Middle frontal gyrus (tissue), 1 donor: ENCODE measurements around the gene KPNA5.
A peak's percentile ranks its signal among the peaks of the same experiment; 100 is the strongest.
"Not testable (repeated sequence)": the region's sequence is repeated elsewhere in the genome, so short reads cannot be mapped to it uniquely, and the experiment has no call there.

Experiments
- DNase-seq: peaks from one replicate; pipeline ENCODE4 v3.0.0-alpha.2; 2015; ENCODE audit warnings: low spot score; ENCODE audit errors: extremely low spot score

The KPNA5 gene

DNA sequence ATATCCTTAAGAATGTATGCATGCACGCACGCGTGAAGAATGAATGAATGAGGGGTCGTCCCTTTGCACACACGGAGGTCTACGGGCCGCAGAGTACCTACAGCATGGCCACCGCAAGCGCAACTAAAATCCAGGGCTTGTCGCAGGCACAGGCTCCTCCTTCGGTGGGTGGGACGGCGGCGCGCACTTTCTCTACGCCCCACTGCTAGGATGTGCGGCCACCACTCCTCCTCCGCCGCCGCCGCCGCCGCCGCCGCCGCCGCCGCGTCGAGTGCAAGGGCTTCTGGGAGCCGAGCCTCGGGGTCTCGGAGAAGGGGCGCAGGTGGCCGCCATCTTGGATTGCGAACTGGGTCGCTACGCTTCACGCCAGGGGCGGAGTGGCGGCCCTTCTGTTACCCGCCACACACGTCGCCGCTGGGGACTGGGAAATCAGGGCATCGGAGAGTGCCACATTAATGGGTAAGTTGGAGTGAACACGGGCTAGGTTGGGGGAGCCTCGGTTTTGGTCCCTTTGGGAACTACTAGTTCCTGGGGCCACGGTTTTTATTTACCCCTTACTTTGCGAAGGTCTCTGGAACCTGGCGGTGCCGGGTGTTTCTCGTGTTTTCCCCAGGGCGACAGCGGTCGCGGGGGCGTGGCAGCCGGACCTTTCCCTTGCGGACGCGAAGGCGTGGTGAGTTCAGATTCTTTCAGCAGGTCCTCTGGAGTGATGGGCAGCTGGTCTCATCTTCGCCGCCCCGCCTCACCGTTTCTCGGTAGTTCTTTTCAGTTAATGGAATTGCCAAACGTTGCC, at the start of gene KPNA5:
TSS of gene KPNA5 (plus strand) at position 332 of the 793 bp plus-strand sequence. CDS start at position 456, 124 bp downstream.
- DNase-seq, result peak; percentile 88

DNA sequence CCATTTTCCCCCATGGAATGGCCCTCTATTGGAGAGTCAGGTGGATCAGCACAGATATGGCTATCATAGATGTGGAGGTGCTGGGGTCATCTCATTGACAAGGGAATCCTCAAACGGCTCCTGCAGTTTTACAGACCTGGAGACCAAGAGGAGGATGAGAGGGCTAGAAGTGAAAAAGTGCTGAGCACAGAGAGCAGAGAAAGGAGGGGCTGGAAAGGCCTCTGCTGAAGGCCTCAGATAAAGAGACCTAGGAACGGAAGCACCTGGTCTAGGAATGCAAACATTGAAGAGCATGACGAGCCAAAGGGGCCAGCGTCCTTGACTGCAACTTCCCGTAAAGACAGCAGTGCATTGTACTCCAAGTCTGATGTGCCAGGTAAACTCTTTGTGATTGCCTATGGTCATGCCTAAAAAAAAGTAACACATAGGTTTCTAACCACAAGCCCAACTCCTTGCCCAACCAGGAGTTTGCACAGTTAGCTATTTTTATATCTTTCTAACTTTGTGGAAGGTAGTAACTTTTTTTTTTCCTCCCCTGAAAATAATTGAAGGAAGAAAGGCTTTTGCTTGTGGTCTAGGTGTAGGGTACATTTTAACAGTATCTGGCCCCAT, 49.5 kb upstream of the KPNA5 start:
- no peak for DNase-seq

DNA sequence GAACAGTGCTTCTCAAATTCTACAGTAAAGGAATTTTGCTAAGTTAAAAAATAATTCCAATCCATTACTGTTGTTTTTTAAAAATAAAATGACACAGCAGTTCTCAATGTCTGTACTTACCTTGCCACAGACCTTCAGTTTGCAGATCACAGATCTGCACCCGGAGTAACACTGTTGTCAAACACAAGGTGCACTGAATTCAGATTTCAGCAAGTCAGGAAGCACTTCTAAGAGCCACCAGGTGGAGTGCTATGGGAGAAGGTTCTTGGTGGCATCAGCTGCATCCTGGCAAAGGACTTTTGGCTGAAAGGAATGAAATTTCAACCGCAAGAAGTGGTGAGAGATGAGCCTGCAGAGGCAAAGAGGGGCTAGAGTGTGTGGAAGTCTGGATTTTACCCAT, 47.3 kb upstream of the KPNA5 start:
- DNase-seq, result no peak

DNA sequence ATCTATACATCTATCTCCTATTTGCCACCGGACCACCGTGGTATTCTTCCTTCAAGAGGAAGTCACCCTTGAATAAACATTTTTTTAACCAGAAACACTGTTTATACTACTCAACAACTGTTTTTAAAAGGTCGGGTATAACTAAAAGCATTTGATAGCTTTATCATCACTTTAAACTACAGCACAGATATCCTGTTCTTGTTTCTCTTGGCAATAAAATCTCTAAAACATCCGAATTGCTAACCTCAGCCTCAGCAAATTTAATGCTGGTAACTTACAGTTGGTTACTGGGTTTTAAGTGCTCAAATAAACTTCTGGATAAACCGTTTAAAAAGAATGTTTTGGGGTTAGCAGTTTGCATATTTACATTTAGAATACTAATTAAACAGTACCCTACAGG, 32.9 kb upstream of the KPNA5 start:
- DNase-seq, result no peak

DNA sequence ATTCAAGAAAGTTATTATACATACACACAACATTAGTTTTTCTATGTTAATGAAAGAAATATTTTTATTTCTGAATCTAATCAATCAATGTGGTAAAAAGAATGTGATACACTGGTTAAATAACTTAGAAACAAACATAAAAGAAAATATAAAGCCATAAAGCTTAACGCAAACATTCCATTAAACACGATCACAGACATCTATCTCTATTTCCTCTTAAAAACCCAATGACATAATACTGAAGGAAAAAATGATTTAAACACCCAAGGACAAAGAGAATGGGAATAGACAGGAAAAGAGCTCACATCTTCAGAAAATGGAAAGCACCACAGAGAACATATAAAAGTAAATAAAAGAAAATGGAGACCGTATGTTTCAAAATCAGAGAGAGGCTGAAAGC, 31.9 kb upstream of the KPNA5 start:
- DNase-seq, result no peak

DNA sequence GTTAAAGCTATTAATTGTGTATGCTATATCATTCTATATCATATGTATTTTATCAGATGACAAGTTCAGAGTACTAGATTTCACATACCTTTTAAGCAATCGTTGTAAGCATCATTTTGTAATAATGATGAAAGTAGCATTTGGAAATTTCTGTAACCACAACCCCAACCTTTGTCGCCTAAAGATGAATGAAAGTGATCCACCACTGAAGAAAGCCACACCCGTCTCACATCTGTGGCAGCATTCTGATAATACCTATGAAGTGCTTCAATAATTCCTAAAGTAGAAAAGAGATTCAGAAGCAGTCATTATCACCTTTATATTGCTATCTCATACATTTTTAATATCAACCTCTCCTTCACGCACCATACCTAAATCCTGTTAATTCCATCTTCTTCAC, 29.1 kb upstream of the KPNA5 start:
- DNase-seq, result no peak

DNA sequence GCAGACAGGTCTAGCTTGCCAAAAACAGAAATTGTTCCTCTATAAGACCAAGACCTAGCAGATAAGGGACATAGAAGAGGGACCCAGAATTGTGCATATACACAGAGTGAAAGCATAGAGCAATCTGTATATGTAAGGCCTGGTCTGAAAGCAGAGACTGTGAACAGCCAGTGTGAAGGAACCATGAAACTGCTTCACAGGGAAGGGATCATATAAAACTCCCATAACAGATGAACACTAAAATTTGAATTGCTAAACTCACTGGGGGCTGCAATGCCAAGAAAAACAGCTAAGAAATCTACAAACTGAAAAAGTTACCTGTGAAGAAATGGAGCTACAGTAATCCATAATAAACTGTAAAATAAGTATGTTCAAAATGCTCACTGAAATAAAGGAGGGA, 19.4 kb upstream of the KPNA5 start:
- DNase-seq, result no peak

DNA sequence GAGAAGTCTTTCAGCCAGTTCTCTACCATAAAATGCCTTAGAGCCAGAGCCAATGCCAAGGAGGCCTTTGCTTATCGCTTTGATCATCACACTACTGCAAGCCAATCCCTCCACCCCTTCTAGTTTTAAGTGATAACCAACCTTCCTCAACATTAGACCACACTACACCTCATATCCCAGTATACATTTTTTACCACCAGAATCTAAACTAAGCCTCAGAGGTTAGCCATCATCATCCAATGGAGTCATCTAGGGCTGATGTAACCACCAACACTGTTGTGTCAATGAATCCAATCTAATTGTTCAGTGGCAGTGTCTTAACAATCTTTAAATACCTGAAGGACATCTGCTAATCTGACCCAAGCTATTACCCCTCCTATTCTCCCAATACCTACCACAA, 18.8 kb upstream of the KPNA5 start:
- no peak for DNase-seq

DNA sequence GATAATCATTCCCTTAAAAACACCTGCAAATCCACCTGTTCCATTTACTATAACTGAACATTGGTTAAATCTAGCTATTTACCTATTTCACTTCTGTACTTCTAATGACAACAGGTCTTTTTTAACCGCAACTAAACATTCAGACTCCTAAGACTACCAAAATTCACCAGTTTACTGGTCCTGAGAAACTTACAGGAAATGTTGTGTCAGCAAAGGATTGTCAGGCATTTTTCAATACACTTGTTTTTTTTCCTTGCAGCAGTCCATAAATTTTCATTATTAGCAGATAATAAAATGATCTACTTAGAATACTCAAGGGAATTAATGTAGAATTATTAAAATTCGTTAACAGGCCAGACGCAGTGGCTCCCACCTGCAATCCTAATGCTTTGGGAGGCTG, 17.7 kb upstream of the KPNA5 start:
- DNase-seq, result no peak

DNA sequence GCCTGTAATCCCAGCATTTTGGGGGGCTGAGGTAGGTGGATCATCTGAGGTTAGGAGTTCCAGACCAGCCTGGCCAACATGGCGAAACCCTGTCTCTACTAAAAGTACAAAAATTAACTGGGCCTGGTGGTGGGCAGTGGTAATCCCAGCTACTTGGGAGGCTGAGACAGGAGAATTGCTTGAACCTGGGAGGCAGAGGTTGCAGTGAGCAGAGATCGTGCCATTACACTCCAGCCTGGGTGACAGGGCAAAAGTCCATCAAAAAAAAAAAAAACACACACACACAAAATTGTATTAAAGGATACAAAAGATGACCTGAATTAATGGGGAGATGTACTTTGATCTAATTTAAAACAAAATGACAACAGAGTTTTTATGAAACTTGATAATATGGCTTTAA, 16.8 kb upstream of the KPNA5 start:
- not testable (repeated sequence) for DNase-seq

DNA sequence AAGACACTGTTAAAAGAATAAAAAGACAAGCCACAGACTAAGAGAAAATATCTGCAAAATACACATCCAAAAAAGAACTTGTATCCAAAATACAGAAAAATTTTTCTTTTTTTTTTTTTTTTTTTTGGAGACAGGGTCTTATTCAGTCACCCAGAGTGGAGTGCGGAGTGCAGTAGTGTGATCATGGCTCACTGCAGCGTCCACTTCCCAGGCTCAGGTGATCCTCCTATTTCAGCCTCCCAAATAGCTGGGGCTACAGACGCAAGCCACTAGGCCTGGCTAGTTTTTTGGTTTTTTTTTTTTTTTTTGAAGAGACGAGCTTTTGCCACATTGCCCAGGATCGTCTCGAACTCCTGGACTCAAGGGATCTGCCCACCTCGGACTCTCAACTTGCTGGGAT, 15.5 kb upstream of the KPNA5 start:
- no peak for DNase-seq

DNA sequence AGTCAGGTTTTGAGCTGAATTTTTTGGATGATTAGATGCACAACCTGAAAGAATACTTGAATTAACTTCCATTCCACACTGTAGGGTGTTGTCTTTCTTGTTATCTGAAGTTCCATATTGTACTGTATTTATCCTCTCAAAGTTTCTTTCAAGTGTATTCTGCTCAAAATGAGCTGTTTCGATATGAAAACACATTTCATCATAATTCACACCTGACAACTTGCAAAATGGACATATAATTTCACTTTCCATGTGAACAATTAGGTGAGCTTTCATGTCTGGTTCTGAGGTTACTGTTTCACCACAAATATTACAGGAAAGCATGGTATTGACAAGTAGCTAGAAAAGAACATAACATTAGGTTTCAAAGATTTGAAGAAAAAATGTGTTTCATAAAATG, 14.1 kb upstream of the KPNA5 start:
- DNase-seq, result no peak

DNA sequence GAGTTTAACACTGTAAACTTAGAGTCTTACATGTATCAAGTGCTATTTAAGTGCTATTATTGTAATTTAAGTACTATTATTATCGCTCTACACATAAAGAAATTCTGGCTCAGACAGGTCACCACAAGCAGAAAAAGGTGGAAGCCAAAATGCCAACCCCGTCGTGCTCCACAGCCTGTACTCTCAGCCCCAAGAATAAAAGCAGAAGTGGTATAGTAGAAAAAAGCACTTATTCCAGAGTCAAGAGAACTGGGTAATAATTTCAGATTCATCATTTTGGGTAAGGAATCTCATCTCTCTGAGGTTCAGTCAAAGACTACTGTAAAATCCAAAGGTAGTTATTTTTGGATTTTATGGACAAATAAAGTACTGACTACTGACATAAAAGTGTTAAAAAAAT, 13.4 kb upstream of the KPNA5 start:
- DNase-seq, result no peak

DNA sequence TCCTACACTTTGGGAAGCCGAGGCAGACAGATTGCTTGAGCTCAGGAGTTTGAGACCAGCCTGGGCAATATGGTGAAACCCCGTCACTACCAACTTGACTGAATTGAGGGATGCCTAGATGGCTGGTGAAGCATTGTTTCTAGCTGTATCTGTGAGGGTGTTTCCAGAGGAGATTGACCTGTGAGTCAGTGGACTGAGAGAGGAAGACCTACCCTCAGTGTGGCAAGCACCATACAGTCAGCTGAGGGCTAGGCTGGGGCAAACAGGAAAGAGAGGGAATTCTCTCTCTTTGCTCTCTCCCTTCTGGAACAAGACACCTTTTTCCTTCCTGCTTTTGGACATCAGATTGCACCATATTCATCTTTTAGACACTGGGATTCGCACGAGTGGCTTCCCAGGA, 8.7 kb upstream of the KPNA5 start:
- DNase-seq, result no peak

DNA sequence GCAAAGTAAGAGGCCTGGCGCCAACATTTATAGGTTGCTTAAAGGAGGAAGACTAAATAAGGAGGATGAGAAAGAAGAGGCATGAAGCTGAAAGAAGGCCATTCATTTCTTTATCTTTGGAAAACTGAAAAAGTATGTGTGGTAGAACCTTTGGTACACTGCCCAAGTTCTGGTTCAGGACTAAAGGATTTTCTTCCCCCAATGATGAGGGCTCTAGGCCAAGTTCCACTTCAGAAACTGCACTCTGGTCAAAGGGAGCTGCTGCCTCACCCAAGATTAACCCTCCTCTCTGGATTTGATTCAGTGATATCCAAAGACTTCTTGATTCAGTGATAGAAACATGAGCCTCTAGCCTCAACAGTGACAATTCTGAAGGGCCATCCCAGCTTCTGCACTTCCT, 5.0 kb upstream of the KPNA5 start:
- DNase-seq, result no peak

DNA sequence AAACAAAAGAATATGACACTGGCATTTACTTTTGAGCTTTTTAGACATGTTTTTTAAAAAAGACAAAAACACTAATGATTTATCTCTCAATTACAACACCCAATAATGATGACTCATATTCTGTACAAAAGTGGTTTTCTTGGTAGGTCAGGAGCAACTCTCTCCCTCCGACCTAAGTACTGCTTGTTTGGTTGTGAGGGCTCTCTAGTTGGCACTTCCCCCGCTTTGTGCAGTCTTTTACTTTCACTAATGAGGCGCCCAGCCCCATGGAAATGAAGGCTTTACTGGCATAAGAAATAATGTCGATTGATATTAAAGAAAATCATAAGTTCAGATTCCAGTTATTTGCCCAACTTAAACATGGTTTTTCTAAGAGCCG, 1.3 kb downstream of the KPNA5 start:
- no peak for DNase-seq

DNA sequence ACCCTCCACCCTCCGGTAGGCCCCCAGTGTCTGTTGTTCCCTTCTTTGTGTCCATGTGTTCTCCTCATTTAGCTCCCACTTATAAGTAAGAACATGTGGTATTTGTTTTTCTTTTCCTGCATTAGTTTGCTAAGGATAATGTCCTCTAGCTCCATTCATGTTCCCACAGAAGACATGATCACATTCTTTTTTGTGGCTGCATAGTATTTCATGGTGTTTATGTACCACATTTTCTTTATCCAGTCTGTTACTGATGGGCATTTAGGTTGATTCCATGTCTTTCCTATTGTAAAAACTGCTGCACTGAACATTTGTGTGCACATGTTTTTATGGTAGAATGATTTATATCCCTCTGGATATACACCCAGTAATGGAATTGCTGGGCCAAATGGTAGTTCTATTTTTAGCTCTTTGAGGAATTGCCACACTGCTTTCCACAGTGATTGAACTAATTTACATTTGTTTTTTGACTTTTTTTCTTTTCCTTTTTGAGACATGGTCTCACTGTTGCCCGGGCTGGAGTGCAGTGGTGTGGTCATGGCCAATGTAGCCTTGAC, 4.5 kb downstream of the KPNA5 start:
- no peak for DNase-seq

DNA sequence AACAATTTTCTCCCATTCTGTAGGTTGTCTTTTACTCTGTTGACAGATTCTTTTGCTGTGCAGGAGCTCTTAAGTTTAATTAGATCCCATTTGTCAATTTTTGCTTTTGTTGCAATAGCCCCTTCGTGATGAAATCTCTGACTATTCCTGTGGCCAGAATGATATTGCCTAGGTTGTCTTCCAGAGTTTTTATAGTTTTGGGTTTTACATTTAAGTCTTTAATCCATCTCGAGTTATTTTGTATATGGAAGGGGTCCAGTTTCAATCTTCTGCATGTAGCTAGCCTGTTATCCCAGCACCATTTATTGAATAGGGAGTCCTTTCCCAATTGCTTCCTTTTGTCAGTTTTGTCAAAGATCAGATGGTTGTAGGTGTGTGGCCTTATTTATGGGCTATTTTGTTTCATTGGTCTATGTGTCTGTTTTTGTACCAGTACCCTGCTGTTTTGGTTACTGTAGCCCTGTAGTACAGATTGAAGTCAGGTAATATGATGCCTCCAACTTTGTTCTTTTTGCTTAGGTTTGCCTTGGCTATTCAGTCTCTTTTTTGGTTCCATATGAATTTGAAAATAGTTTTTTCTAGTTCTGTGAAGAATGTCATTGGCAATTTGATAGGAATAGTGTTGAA, 5.6 kb downstream of the KPNA5 start:
- not testable (repeated sequence) for DNase-seq

DNA sequence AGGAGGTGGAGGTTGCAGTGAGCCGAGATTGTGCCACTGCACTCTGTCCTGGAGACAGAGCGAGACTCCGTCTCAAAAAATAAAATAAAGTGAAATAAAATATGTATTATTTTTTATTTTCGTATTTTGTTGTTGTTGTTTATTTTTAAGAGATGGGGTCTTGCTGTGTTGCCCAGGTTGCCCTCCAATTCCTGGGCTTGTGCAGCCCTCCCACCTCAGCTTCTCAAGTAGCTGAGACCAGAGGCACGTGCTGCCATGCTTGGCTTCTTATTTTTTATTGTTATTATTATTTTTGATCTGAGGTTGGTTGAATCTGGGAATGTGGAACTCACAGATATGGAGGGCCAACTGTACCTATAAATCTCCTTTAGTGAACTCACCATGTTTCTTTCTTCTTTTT, 10.1 kb downstream of the KPNA5 start:
- no peak for DNase-seq

DNA sequence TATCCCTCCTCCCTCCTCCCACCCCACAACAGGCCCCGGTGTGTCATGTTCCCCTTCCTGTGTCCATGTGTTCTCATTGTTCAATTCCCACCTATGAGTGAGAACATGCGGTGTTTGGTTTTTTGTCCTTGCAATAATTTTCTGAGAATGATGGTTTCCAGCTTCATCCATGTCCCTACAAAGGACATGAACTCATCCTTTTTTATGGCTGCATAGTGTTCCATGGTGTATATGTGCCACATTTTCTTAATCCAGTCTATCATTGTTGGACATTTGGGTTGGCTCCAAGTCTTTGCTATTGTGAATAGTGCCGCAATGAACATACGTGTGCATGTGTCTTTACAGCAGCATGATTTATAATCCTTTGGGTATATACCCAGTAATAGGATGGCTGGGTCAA, 11.9 kb downstream of the KPNA5 start:
- not testable (repeated sequence) for DNase-seq

DNA sequence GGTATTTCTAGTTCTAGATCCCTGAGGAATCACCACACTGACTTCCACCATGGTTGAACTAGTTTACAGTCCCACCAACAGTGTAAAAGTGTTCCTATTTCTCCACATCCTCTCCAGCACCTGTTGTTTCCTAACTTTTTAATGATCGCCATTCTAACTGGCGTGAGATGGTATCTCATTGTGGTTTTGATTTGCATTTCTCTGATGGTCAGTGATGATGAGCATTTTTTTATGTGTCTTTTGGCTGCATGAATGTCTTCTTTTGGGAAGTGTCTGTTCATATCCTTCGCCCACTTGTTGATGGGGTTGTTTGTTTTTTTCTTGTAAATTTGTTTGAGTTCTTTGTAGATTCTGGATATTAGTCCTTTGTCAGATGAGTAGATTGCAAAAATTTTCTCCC, 12.3 kb downstream of the KPNA5 start:
- not testable (repeated sequence) for DNase-seq

DNA sequence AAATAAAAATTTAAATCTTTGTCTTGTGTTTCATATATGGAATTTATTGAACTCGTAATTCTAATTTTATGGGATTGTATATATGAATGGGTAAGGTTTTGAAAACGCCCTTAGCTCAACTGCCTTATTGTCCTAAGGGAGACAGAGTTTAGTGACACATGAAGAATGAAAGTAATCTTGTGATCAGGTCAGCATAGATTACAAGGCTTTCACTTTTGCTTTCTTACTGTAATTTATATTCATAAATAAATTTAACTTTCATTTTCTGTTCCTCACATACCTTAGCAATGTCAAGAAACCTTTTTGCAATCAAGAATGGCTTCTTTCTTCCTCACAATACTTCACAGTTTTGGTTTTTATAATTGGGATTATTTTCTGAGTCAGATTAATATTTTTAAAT, 14.4 kb downstream of the KPNA5 start:
- no peak for DNase-seq
